Neural crest cell (in vitro differentiated cells): ENCODE measurements around the gene TSHZ2. TPM values are rescaled to one million over a fixed set of nuclear protein-coding genes. Genes with fewer than 3 reads are reported as not detected.

Source experiments
- DNase-seq: peaks from one replicate; pipeline ENCODE4 v3.0.0; 2021; ENCODE audit warnings: low read depth, mixed read lengths, low spot score
- H3K27ac Mint-ChIP-seq: one replicate; pipeline ENCODE4 v1.8.0; 2021; ENCODE audit warnings: mild to moderate bottlenecking, mixed read lengths; ENCODE audit not compliant: unreplicated experiment
- H3K27me3 Mint-ChIP-seq: 2 replicates; pipeline ENCODE4 v1.8.0; 2021; ENCODE audit warnings: low read depth, mild to moderate bottlenecking, mixed read lengths
- H3K36me3 Mint-ChIP-seq: 2 replicates; pipeline ENCODE4 v1.8.0; 2021; ENCODE audit warnings: low read depth, mild to moderate bottlenecking, mixed read lengths
- H3K4me1 Mint-ChIP-seq: 2 replicates; pipeline ENCODE4 v1.8.0; 2021; ENCODE audit warnings: mixed read lengths
- H3K4me3 Mint-ChIP-seq: one replicate; pipeline ENCODE4 v1.8.0; 2021; ENCODE audit warnings: mild to moderate bottlenecking, mixed read lengths
- H3K9me3 Mint-ChIP-seq: 2 replicates; pipeline ENCODE4 v1.8.0; 2021; ENCODE audit warnings: mixed read lengths
- CTCF ChIP-seq: fragments of 200-600 bp; sonication (generic); conservative IDR thresholded peaks from 2 replicates; pipeline ENCODE4 v1.5.0; 2021; ENCODE audit warnings: antibody characterized with exemption, mild to moderate bottlenecking
- total RNA-seq: library from RNA; stranded (reverse); gene quantifications from 2 replicates; pipeline ENCODE4 v1.2.1, GENCODE V29; 2021

Gene TSHZ2
- total RNA-seq, 1 donor from 2014 or later: 6.4 TPM

DNA sequence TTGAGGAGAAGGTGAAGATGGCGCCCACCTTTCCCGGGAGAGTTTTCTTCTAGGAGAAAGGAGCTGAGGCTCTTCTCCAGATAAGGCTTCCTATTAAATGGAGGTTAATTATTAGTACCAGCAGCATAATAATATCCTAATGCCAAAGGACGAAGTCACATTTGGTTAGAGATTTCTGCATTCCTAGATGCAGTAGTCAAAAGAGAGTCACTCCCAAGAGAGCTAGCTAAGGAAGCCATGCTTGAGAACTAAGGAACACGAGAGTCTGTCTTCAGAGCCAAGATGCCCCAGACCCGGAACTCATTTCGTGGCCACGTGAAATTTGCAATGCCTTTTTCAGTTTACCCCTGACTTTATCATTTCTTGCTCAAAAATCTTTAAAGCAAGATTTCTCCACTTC lies 132.7 kb downstream of the TSHZ2 start:
- no peak overlapping the region for H3K4me3 Mint-ChIP-seq
- TF ChIP-seq CTCF: no peak
- no peak overlapping the region for H3K27ac Mint-ChIP-seq
- H3K4me1 Mint-ChIP-seq: peaks cover 11% of the 10 kb centered on the region
- H3K36me3 Mint-ChIP-seq: no peaks in the 10 kb centered on the region
- H3K9me3 Mint-ChIP-seq: peaks cover 4% of the 10 kb centered on the region
- DNase-seq: no peak
- no peaks in the 10 kb centered on the region for H3K27me3 Mint-ChIP-seq

DNA sequence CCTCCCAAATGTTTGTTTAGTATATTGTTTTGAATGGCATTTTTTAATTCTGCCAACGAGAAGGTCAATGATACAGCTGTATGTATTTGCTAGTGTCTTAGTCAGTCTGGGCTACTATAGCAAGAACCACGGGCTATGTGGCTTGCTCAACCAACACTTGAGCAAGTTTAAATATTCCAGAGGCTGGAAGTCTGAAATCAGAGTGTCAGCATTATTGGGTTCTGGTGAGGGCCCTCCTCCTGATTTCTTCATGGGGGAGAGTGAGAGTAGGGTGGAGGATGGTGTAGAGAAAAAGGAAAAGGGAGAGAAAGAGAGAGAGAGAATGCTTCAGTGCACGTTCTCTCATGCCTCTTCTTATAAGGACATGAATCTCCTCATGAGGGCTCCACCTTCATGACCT lies 144.6 kb downstream of the TSHZ2 start:
- H3K36me3 Mint-ChIP-seq: no peaks in the 10 kb centered on the region
- peaks cover 4% of the 10 kb centered on the region for H3K9me3 Mint-ChIP-seq
- peaks cover 6% of the 10 kb centered on the region for H3K27me3 Mint-ChIP-seq
- no peak overlapping the region for H3K4me3 Mint-ChIP-seq
- H3K4me1 Mint-ChIP-seq: no peaks in the 10 kb centered on the region
- no peak for DNase-seq
- no peak for TF ChIP-seq CTCF
- no peak overlapping the region for H3K27ac Mint-ChIP-seq

DNA sequence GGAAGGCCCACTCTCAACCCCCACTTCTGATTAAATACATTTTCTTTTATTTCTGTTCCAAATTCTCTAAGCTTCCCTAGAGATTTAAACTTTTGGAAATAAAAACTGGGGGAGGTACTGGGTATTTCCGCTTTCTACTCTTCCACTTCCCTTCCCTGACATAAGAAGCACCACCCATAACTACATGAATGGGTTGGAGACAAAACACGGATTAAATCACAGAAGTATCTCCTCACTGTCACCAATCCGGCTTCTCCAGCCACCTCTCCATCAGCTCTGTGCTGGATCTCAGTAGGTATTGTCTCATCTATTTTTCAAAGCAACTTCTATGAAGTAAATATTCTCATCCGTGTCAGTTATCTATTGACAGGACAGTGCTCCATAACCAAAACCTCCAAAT lies 150.7 kb downstream of the TSHZ2 start:
- no peaks in the 10 kb centered on the region for H3K9me3 Mint-ChIP-seq
- peaks cover 2% of the 10 kb centered on the region for H3K27me3 Mint-ChIP-seq
- no peak for DNase-seq
- no peaks in the 10 kb centered on the region for H3K36me3 Mint-ChIP-seq
- H3K4me3 Mint-ChIP-seq: no peak overlapping the region
- no peaks in the 10 kb centered on the region for H3K4me1 Mint-ChIP-seq
- TF ChIP-seq CTCF: no peak
- H3K27ac Mint-ChIP-seq: no peak overlapping the region

- DNase-seq: no peak
Measured at GRCh38 chr20:53124075-53124551, 152.0 kb downstream of the TSHZ2 start.

GRCh38 chr20:53124803-53125202 lies 152.6 kb downstream of the TSHZ2 start:
- no peak for DNase-seq
- TF ChIP-seq CTCF: no peak
- no peak overlapping the region for H3K27ac Mint-ChIP-seq
- H3K27me3 Mint-ChIP-seq: no peaks in the 10 kb centered on the region
- H3K4me3 Mint-ChIP-seq: no peak overlapping the region
- H3K9me3 Mint-ChIP-seq: no peaks in the 10 kb centered on the region
- H3K36me3 Mint-ChIP-seq: no peaks in the 10 kb centered on the region
- no peaks in the 10 kb centered on the region for H3K4me1 Mint-ChIP-seq

More at GRCh38 chr20:53124075-53124551, 152.0 kb downstream of the TSHZ2 start:
- Mint-ChIP-seq H3K4me3 (no peak overlapping the region), H3K27ac (no peak overlapping the region), H3K4me1 (no peaks in the 10 kb centered on the region), H3K27me3 (no peaks in the 10 kb centered on the region), H3K9me3 (no peaks in the 10 kb centered on the region), H3K36me3 (no peaks in the 10 kb centered on the region)
- TF ChIP-seq CTCF: no peak

DNA sequence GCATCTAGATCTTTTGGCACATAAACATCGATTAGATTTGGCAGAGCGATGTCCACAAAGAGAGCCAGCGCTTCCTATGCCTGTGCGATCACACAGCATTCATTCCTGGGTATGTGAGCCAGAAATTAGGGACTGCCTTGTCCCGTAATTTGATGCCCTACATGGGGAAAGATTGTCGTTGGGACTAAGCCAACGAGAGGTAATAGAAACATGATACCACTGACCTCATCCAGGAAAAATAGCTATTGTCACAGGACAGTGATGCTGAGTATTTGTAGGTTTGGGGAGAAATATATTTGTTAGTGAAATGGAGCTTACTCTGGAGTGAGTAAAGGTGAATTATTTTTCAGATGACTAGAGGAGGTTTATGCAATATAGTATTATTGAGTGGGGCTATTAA lies 154.0 kb downstream of the TSHZ2 start:
- Mint-ChIP-seq H3K4me1 (no peaks in the 10 kb centered on the region), H3K27me3 (no peaks in the 10 kb centered on the region), H3K36me3 (no peaks in the 10 kb centered on the region), H3K9me3 (no peaks in the 10 kb centered on the region), H3K27ac (no peak overlapping the region), H3K4me3 (no peak overlapping the region)
- DNase-seq: no peak
- no peak for TF ChIP-seq CTCF
